ENCODE measurements around the gene SENP6. TPM values are rescaled to one million over a fixed set of nuclear protein-coding genes. Genes with fewer than 3 reads are reported as not detected.

Gene SENP6
- total RNA-seq, 6 experiments from 2014 or later = 52.0 to 63.1 (median 57.4) TPM

GRCh38 chr6:75602246-75603105 is 796 bp downstream of the SENP6 start:
- peaks cover 21% of the 10 kb centered on the region for H3K36me3 Mint-ChIP-seq (ENCODE audit: low read depth)
- H3K9me3 Mint-ChIP-seq = no peaks in the 10 kb centered on the region
- peaks cover 45% of the 10 kb centered on the region for H3K4me1 Mint-ChIP-seq (ENCODE audit: low read depth)
- peak overlapping the region; percentile 92 for H3K27ac Mint-ChIP-seq
- H3K4me3 Mint-ChIP-seq = peak overlapping the region; percentile 94
- no peak for DNase-seq
- no peaks in the 10 kb centered on the region for H3K27me3 Mint-ChIP-seq (ENCODE audit: insufficient read depth)
- TF ChIP-seq, protein P1, sequence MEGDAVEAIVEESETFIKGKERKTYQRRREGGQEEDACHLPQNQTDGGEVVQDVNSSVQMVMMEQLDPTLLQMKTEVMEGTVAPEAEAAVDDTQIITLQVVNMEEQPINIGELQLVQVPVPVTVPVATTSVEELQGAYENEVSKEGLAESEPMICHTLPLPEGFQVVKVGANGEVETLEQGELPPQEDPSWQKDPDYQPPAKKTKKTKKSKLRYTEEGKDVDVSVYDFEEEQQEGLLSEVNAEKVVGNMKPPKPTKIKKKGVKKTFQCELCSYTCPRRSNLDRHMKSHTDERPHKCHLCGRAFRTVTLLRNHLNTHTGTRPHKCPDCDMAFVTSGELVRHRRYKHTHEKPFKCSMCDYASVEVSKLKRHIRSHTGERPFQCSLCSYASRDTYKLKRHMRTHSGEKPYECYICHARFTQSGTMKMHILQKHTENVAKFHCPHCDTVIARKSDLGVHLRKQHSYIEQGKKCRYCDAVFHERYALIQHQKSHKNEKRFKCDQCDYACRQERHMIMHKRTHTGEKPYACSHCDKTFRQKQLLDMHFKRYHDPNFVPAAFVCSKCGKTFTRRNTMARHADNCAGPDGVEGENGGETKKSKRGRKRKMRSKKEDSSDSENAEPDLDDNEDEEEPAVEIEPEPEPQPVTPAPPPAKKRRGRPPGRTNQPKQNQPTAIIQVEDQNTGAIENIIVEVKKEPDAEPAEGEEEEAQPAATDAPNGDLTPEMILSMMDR (IDR thresholded peaks at IDR 0.05) = no peak

DNA sequence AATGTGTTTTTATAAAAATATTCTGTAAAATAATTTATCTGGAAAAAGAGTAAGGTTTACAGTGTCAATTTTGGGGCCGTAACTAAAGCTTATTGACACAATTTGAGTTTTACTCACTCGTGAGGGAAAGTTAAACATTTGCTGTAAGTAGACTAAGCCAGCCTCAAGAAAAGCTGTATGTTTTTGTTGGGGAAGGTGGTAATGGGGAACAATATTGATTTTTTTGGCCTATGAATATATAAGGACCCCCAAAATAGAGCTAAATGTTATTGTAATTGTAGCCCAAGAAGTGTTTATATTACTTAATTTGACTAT is 1.4 kb downstream of the SENP6 start:
- Mint-ChIP-seq H3K36me3 (ENCODE audit: low read depth) (peaks cover 21% of the 10 kb centered on the region), H3K9me3 (no peaks in the 10 kb centered on the region), H3K4me3 (peak overlapping the region; percentile 94), H3K27me3 (ENCODE audit: insufficient read depth) (no peaks in the 10 kb centered on the region), H3K4me1 (ENCODE audit: low read depth) (peaks cover 50% of the 10 kb centered on the region), H3K27ac (peak overlapping the region; percentile 92)
- DNase-seq = no peak
- TF ChIP-seq, protein P1 (IDR thresholded peaks at IDR 0.05) = no peak

GRCh38 chr6:75604294-75604693 is 2.6 kb downstream of the SENP6 start:
- Mint-ChIP-seq H3K36me3 (ENCODE audit: low read depth) (peaks cover 21% of the 10 kb centered on the region), H3K4me1 (ENCODE audit: low read depth) (peaks cover 63% of the 10 kb centered on the region), H3K4me3 (peak overlapping the region; percentile 94), H3K9me3 (no peaks in the 10 kb centered on the region), H3K27ac (no peak overlapping the region), H3K27me3 (ENCODE audit: insufficient read depth) (no peaks in the 10 kb centered on the region)
- DNase-seq = no peak
- TF ChIP-seq, protein P1 (IDR thresholded peaks at IDR 0.05) = no peak

DNA sequence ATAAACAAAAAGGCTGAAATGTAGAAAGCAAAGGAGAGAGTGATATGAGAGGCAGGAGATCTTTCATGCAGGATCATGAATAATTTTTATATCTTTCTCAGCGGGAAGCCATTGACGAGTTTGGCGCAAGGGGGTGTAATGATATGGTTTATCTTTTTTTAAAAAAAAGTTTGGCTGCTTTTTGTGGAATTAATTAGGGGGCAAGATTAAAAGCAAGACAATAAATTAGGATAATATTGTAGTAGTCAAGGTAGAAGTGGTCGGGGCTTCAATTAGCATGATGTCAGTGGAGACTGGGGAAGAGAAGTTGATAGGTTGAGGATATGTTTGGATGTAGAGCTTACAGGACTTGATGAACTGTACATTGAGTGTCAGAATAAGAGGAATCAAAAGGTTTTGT is 4.0 kb downstream of the SENP6 start:
- no peak overlapping the region; the same call in 1 of the 2 replicates for H3K4me3 Mint-ChIP-seq
- no peak for DNase-seq
- H3K4me1 Mint-ChIP-seq (ENCODE audit: low read depth) = peaks cover 74% of the 10 kb centered on the region
- H3K27ac Mint-ChIP-seq = no peak overlapping the region
- H3K9me3 Mint-ChIP-seq = no peaks in the 10 kb centered on the region
- H3K36me3 Mint-ChIP-seq (ENCODE audit: low read depth) = peaks cover 21% of the 10 kb centered on the region
- TF ChIP-seq, protein P1 (IDR thresholded peaks at IDR 0.05) = no peak
- H3K27me3 Mint-ChIP-seq (ENCODE audit: insufficient read depth) = no peaks in the 10 kb centered on the region

DNA sequence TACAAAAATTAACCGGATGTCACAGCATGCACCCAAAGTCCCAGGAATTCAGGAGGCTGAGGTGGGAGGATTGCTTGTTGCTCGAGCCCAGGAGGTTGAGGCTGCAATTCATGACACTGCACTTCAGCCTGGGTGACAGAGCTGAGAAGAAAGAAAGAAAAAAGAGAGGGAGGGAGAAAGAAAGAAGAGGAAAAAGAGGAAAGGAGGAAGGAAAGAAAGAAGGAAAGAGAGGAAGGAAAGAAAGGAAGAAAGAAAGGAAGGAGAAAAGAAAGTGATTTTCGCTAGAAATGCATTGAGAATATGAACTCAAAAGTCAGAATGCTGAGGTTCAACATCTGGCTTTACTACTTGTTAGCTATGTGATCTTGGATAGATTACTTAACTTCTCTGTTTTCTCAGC is 6.6 kb downstream of the SENP6 start:
- no peak overlapping the region; the same call in 1 of the 2 replicates for H3K4me3 Mint-ChIP-seq
- no peak for DNase-seq
- TF ChIP-seq, protein P1 (IDR thresholded peaks at IDR 0.05) = no peak
- H3K4me1 Mint-ChIP-seq (ENCODE audit: low read depth) = peaks cover 91% of the 10 kb centered on the region
- H3K36me3 Mint-ChIP-seq (ENCODE audit: low read depth) = peaks cover 15% of the 10 kb centered on the region
- H3K9me3 Mint-ChIP-seq = no peaks in the 10 kb centered on the region
- H3K27ac Mint-ChIP-seq = no peak overlapping the region
- H3K27me3 Mint-ChIP-seq (ENCODE audit: insufficient read depth) = no peaks in the 10 kb centered on the region; the same call in 1 of the 2 replicates
